Measurements from ENCODE around the gene CNOT6.

DNA sequence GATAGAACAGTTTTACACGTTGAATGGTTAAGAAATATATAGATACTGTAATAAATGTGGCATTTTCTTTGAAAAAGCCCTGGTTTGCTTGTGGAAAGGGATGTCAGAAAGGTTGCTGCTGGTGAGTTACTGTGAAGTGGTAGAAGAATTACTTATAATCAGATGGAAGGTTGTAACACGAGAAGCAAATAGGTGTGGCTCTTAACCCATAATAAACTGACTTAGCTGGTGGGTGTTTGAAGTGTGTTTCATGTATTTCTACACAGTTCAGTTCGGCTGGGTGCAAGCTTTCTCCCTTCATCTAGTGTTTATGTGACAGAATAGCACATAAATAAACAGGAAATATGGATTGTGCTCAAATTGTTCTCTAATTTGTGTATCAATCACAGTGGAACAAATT, 5.5 kb downstream of the CNOT6 start:
- TF ChIP-seq CTCF (conservative IDR thresholded peaks at IDR 0.05) (no peak), ZFX (IDR thresholded peaks at IDR 0.05) (no peak)
